Keratinocyte (primary cell): ENCODE results near the gene SAYSD1.

ENCODE experiments used
- CTCF ChIP-seq, 3 experiments: IDR thresholded peaks in 1 of 3; conservative IDR thresholded peaks in 1 of 3; optimal IDR thresholded peaks in 1 of 3; 2 replicates in 2 of 3; 3 replicates in 1 of 3; pipeline versions ENCODE3 to v1.5.1; 2011; ENCODE audit warnings: low read length in 3 of 3, mild to moderate bottlenecking in 3 of 3, moderate library complexity in 2 of 3, control low read depth in 1 of 3, inconsistent platforms in 1 of 3; ENCODE audit not compliant: insufficient read depth in 2 of 3; ENCODE audit errors: extremely low read depth in 1 of 3
- EZH2 ChIP-seq: IDR thresholded peaks from one replicate; pipeline ENCODE4 v1.6.1; 2012; ENCODE audit warnings: inconsistent platforms, mild to moderate bottlenecking, low read length, moderate library complexity

GRCh38 chr6:39060467-39061160, 54.4 kb downstream of the SAYSD1 start:
- TF ChIP-seq CTCF (optimal IDR thresholded peaks at IDR 0.05 in 1 of 3, IDR thresholded peaks at IDR 0.05 in 1 of 3, conservative IDR thresholded peaks at IDR 0.05 in 1 of 3; ENCODE audit: extremely low read depth in 1 of 3, insufficient read depth in 2 of 3, low read length in 3 of 3), result no peak
- no peak for TF ChIP-seq EZH2
